GM12878 (cell line): ENCODE measurements around the gene SSUH2. TPM values are rescaled to one million over a fixed set of nuclear protein-coding genes. Genes with fewer than 3 reads are reported as not detected.

Source experiments
- ATAC-seq: fragments of 200-7000 bp; cut with Tn5 transposase; 3 replicates; pipeline ENCODE4 v1.9.1; 2020; ENCODE audit warnings: mild to moderate bottlenecking, moderate library complexity
- BruUV-seq: library from RNA; stranded (reverse); fragments of 400-500 nt; replicated peaks from 2 replicates; lab custom pipeline; 2021; lab: Mats Ljungman, UMichigan
- CTCF ChIA-PET: fragments of 300-600 bp; sonication (Branson Sonifier 250); formaldehyde crosslinking; extraction: SDS; loops from one replicate; lab custom pipeline; 2021; ENCODE audit warnings: inconsistent platforms; lab: Yijun Ruan, JAX
- POLR2A ChIA-PET: fragments of 350-600 bp; formaldehyde crosslinking; extraction: SDS; loops from one replicate; lab custom pipeline; 2021; ENCODE audit warnings: inconsistent platforms; lab: Charles Lee
- RAD21 ChIA-PET: fragments of 300-600 bp; sonication (Branson Sonifier 250); formaldehyde crosslinking; loops from one replicate; lab custom pipeline; 2023; ENCODE audit warnings: antibody characterized with exemption; ENCODE audit not compliant: unreplicated experiment; lab: Charles Lee
- SMC1A ChIA-PET: fragments of 300-600 bp; sonication (Branson Sonifier 250); formaldehyde crosslinking; loops from one replicate; lab custom pipeline; 2023; ENCODE audit not compliant: unreplicated experiment, uncharacterized antibody; lab: Charles Lee
- DNase-seq: peaks from one replicate; pipeline ENCODE4 v3.0.0-alpha.2; 2011; ENCODE audit warnings: low read depth, low spot score
- FAIRE-seq: peaks from 3 replicates; lab custom pipeline; 2011; peaks lifted over from hg19 to GRCh38; lab: Jason Lieb, UNC
- H2AFZ ChIP-seq: 2 replicates; pipeline ENCODE4 v1.6.0; 2011; ENCODE audit warnings: low read depth, low read length, control low read depth; ENCODE audit not compliant: control insufficient read depth
- H3K27ac ChIP-seq: 2 replicates; pipeline ENCODE4 v1.5.1; 2011; ENCODE audit warnings: control low read depth; ENCODE audit not compliant: control insufficient read depth, insufficient read depth
- H3K27me3 ChIP-seq, 2 experiments: replicated peaks in 1 of 2; 2 replicates each; pipeline versions ENCODE4 v1.6.0 to v1.6.1; 2011; ENCODE audit warnings: low read length in 1 of 2; ENCODE audit not compliant: control insufficient read depth in 2 of 2, insufficient read depth in 2 of 2
- H3K36me3 ChIP-seq, 2 experiments: 2 replicates each; pipeline ENCODE4 v1.5.1; 2011; ENCODE audit warnings: low read length in 1 of 2; ENCODE audit not compliant: control insufficient read depth in 2 of 2, insufficient read depth in 2 of 2
- H3K4me1 ChIP-seq: 2 replicates; pipeline ENCODE4 v1.6.1; 2011; ENCODE audit warnings: mild to moderate bottlenecking, low read length, moderate library complexity, mixed read lengths; ENCODE audit not compliant: control insufficient read depth, insufficient read depth
- H3K4me2 ChIP-seq: 2 replicates; pipeline ENCODE4 v1.6.0; 2011; ENCODE audit warnings: control low read depth; ENCODE audit not compliant: control insufficient read depth, insufficient read depth
- H3K4me3 ChIP-seq: fragments of 200-600 bp; sonication (generic); 2 replicates; pipeline ENCODE4 v1.5.1; 2016
- H3K79me2 ChIP-seq: 2 replicates; pipeline ENCODE4 v1.6.0; 2011; ENCODE audit warnings: low read length; ENCODE audit not compliant: control insufficient read depth, insufficient read depth
- H3K9ac ChIP-seq: 2 replicates; pipeline ENCODE4 v1.8.0; 2011; ENCODE audit warnings: low read length, control low read depth, mixed read lengths; ENCODE audit not compliant: control insufficient read depth, insufficient read depth
- H3K9me3 ChIP-seq: replicated peaks from 3 replicates; pipeline ENCODE4 v1.5.1; 2011; ENCODE audit warnings: mild to moderate bottlenecking, low read length; ENCODE audit not compliant: control insufficient read depth, insufficient read depth
- H4K20me1 ChIP-seq: 2 replicates; pipeline ENCODE4 v1.6.0; 2011; ENCODE audit not compliant: control insufficient read depth, insufficient read depth
- BACH1 ChIP-seq: fragments of 450-650 bp; IDR thresholded peaks from 2 replicates; pipeline ENCODE4 v1.6.1; 2017; ENCODE audit warnings: mild to moderate bottlenecking, borderline replicate concordance
- EED ChIP-seq: sonication (generic); IDR thresholded peaks from 2 replicates; pipeline ENCODE4 v1.6.1; 2016; ENCODE audit warnings: antibody characterized with exemption, low read depth
- FOS ChIP-seq: IDR thresholded peaks from 3 replicates; pipeline ENCODE4 v1.6.1; 2011; ENCODE audit warnings: borderline replicate concordance; ENCODE audit not compliant: insufficient read length; ENCODE audit errors: extremely low read depth
- MEF2A ChIP-seq: IDR thresholded peaks from 2 replicates; pipeline ENCODE4 v1.6.1; 2011; ENCODE audit warnings: low read depth, mild to moderate bottlenecking, low read length, moderate library complexity; ENCODE audit not compliant: insufficient read depth
- MYB ChIP-seq: fragments of 150-350 bp; IDR thresholded peaks from 2 replicates; pipeline ENCODE4 v1.6.1; 2014; ENCODE audit warnings: mild to moderate bottlenecking, low read depth, low read length, borderline replicate concordance
- NR2F1 ChIP-seq: fragments of 450-650 bp; conservative IDR thresholded peaks from 2 replicates; pipeline ENCODE4 v1.6.1; 2017; ENCODE audit warnings: mild to moderate bottlenecking
- SMAD5 ChIP-seq: IDR thresholded peaks from 2 replicates; pipeline ENCODE4 v1.6.1; 2016; ENCODE audit warnings: antibody characterized with exemption, low read depth
- SP1 ChIP-seq: IDR thresholded peaks from one replicate; pipeline ENCODE4 v1.6.1; 2011; ENCODE audit warnings: low read depth, low read length
- TCF3 ChIP-seq: IDR thresholded peaks from 2 replicates; pipeline ENCODE4 v1.6.1; 2012; ENCODE audit warnings: low read depth, mild to moderate bottlenecking, low read length, borderline replicate concordance; ENCODE audit not compliant: insufficient read depth
- TCF7 ChIP-seq: IDR thresholded peaks from 2 replicates; pipeline ENCODE4 v1.6.1; 2014; ENCODE audit warnings: antibody characterized with exemption, borderline replicate concordance
- WGBS: methylation state at CpG from one replicate; pipeline ENCODE4 v1.1.6; 2016; ENCODE audit warnings: low lambda C conversion rate; ENCODE audit not compliant: insufficient replicate concordance, insufficient coverage; ENCODE audit errors: missing lambda C conversion rate; 5-methylcytosine and 5-hydroxymethylcytosine counted together
- in situ Hi-C: fragments of 300-500 bp; cut with MboI; formaldehyde crosslinking; loops from 9 replicates; pipeline ENCODE4 v1.14.3; 2018; ENCODE audit warnings: mixed read lengths
- intact Hi-C: fragments of 100-400 bp; cut with micrococcal nuclease; formaldehyde crosslinking; loops from one replicate; pipeline ENCODE4 v1.14.2; 2022; ENCODE audit not compliant: unreplicated experiment
- polyA plus RNA-seq, 11 experiments: library from polyadenylated mRNA; depleted of rRNA in 4 of 11; unstranded in 6 of 11; stranded (reverse) in 5 of 11; fragments of >200 nt; fragmentation: Nextera tagmentation in 4 of 11; fragmentation: Illumina TruSeq in 1 of 11; extraction: Ambion mirVana in 4 of 11; extraction: Trizol in 1 of 11; gene quantifications; 1 replicate in 1 of 11; 2 replicates in 10 of 11; pipeline versions ENCODE4 v1.2.1 to v1.2.3, GENCODE V29; 2011 to 2016; ENCODE audit warnings: inconsistent platforms in 2 of 11, missing spikeins in 2 of 11, low read depth in 1 of 11
- total RNA-seq, 4 experiments: library from RNA; depleted of rRNA in 3 of 4; stranded (reverse); fragments of >200 nt in 3 of 4; fragmentation: Illumina TruSeq in 1 of 4; extraction: Trizol in 1 of 4; gene quantifications; 2 replicates each; pipeline versions ENCODE4 v1.2.1 to v1.2.3, GENCODE V29; 2013 to 2021
- TF ChIP-seq, protein P1 (sequence below): fragments of 450-650 bp; IDR thresholded peaks from 2 replicates; pipeline ENCODE4 v1.6.1; 2017; ENCODE audit warnings: mild to moderate bottlenecking, moderate library complexity

The SSUH2 gene
- total and polyA plus RNA-seq, 10 of the 15 experiments (the other 5 are each of a cell fraction or from before 2014, with no cell fraction given): 0.09 to 0.26 TPM; not detected in 8

GRCh38 chr3:8600457-8600856 lies 44.1 kb downstream of the SSUH2 start (continued):
- no peak for TF ChIP-seq BACH1

DNA sequence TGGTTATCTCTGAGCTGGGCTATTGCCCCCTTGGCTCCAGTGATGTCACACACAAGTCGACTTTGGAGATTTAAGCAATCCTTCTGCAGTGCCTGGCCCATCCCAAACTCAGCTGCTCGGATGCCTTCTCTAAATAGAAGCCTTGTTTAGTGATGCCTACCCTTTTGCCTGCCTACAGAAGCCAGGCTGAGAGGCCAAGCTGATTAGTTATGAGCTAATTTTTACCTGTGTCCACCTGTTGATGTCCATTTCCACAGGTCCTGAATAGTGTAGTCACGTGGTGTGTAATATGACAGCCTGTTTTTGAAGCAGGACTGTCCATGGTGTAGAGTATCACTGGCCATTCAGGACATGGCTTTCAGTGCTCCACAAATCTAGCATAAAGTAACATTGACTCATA lies 45.5 kb downstream of the SSUH2 start:
- ATAC-seq: no peak
- H3K4me3 ChIP-seq: no peak overlapping the region
- H3K9ac ChIP-seq: no peak overlapping the region
- no peaks in the 10 kb centered on the region for H3K27me3 ChIP-seq
- no peak overlapping the region for H3K27ac ChIP-seq
- RAD21 ChIA-PET: no interaction called here
- CTCF ChIA-PET: no interaction called here
- H3K9me3 ChIP-seq: no peaks in the 10 kb centered on the region
- DNase-seq: no peak
- BruUV-seq: no TSS peak
- H3K36me3 ChIP-seq: no peaks in the 10 kb centered on the region
- TF ChIP-seq NR2F1: no peak
- no peak for TF ChIP-seq TCF7
- no peak for TF ChIP-seq MEF2A
- no peak for TF ChIP-seq MYB
- no peak for TF ChIP-seq TCF3
- TF ChIP-seq EED: no peak
- TF ChIP-seq, protein P1, sequence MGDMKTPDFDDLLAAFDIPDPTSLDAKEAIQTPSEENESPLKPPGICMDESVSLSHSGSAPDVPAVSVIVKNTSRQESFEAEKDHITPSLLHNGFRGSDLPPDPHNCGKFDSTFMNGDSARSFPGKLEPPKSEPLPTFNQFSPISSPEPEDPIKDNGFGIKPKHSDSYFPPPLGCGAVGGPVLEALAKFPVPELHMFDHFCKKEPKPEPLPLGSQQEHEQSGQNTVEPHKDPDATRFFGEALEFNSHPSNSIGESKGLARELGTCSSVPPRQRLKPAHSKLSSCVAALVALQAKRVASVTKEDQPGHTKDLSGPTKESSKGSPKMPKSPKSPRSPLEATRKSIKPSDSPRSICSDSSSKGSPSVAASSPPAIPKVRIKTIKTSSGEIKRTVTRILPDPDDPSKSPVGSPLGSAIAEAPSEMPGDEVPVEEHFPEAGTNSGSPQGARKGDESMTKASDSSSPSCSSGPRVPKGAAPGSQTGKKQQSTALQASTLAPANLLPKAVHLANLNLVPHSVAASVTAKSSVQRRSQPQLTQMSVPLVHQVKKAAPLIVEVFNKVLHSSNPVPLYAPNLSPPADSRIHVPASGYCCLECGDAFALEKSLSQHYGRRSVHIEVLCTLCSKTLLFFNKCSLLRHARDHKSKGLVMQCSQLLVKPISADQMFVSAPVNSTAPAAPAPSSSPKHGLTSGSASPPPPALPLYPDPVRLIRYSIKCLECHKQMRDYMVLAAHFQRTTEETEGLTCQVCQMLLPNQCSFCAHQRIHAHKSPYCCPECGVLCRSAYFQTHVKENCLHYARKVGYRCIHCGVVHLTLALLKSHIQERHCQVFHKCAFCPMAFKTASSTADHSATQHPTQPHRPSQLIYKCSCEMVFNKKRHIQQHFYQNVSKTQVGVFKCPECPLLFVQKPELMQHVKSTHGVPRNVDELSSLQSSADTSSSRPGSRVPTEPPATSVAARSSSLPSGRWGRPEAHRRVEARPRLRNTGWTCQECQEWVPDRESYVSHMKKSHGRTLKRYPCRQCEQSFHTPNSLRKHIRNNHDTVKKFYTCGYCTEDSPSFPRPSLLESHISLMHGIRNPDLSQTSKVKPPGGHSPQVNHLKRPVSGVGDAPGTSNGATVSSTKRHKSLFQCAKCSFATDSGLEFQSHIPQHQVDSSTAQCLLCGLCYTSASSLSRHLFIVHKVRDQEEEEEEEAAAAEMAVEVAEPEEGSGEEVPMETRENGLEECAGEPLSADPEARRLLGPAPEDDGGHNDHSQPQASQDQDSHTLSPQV: no peak
- TF ChIP-seq SP1: no peak
- no peak for TF ChIP-seq FOS
- TF ChIP-seq SMAD5: no peak
- SMC1A ChIA-PET: no interaction called here
- intact Hi-C loops: no loop called here
- no peaks in the 10 kb centered on the region for H3K4me1 ChIP-seq
- H4K20me1 ChIP-seq: no peaks in the 10 kb centered on the region
- in situ Hi-C loops: no loop called here
- POLR2A ChIA-PET: no interaction called here
- H2AFZ ChIP-seq: no peak overlapping the region
- H3K79me2 ChIP-seq: no peaks in the 10 kb centered on the region
- 0% methylated on average over 3 of the region's 3 CpGs for WGBS
- no peak for FAIRE-seq
- no peak overlapping the region for H3K4me2 ChIP-seq
